ENCODE data around the gene MRPL38.

GRCh38 chr17:75913537-75914210 lies 9.0 kb upstream of the MRPL38 start:
- TF ChIP-seq CTCF (IDR thresholded peaks at IDR 0.05 in 2 of 3, conservative IDR thresholded peaks at IDR 0.05 in 1 of 3; ENCODE audit: borderline replicate concordance in 1 of 3, insufficient read depth in 1 of 3, low read depth in 2 of 3, low read length in 2 of 3) (no peak), YY1 (IDR thresholded peaks at IDR 0.05; ENCODE audit: extremely low read depth, insufficient replicate concordance, low read depth, low read length) (no peak)
